Measurements from ENCODE around the gene MATCAP1. TPM values are rescaled to one million over a fixed set of nuclear protein-coding genes. Genes with fewer than 3 reads are reported as not detected.

MATCAP1 gene
- total RNA-seq, 4 donors from 2014 or later = 6.7 to 37.4 (median 19.2) TPM

GRCh38 chr16:67223992-67224391 lies 40.2 kb upstream of the MATCAP1 start:
- TF ChIP-seq EP300 (IDR thresholded peaks at IDR 0.05) (no peak), POLR2A (IDR thresholded peaks at IDR 0.05) (no peak), CTCF (IDR thresholded peaks at IDR 0.05) (no peak), POLR2AphosphoS5 (IDR thresholded peaks at IDR 0.05) (no peak)
- Histone ChIP-seq H3K27me3 (no peaks in the 10 kb centered on the region), H3K4me1 (peaks cover 0 to 36% (median 10%) of the 10 kb centered on the region in 3 donors), H3K9me3 (no peaks in the 10 kb centered on the region), H3K27ac (no peak overlapping the region), H3K36me3 (peaks cover 0 to 23% of the 10 kb centered on the region in 2 donors), H3K4me3 (no peak overlapping the region)
- no peak for ATAC-seq
- WGBS, 2 donors (ENCODE audit: low coverage in 1 of 2) = 63 to 68% methylated on average over 2 of the region's 3 CpGs

GRCh38 chr16:67216612-67217490 lies 33.1 kb upstream of the MATCAP1 start:
- H3K4me3 ChIP-seq = no peak overlapping the region
- H3K36me3 ChIP-seq = peaks cover 0 to 33% of the 10 kb centered on the region in 2 donors
- TF ChIP-seq POLR2AphosphoS5 (IDR thresholded peaks at IDR 0.05) = no peak
- TF ChIP-seq CTCF (IDR thresholded peaks at IDR 0.05) = no peak
- TF ChIP-seq EP300 (IDR thresholded peaks at IDR 0.05) = no peak
- peak; percentile 60 for ATAC-seq
- peak overlapping the region in 2 of 4 donors; percentile 35 to 36 for H3K27ac ChIP-seq
- H3K27me3 ChIP-seq = no peaks in the 10 kb centered on the region
- WGBS, 2 donors (ENCODE audit: low coverage in 1 of 2) = 60 to 78% methylated on average over 11 to 18 of the region's 18 CpGs
- H3K4me1 ChIP-seq = peaks cover 0 to 15% (median 0%) of the 10 kb centered on the region in 3 donors
- no peaks in the 10 kb centered on the region for H3K9me3 ChIP-seq

GRCh38 chr16:67215706-67216105 lies 31.9 kb upstream of the MATCAP1 start:
- TF ChIP-seq EP300 (IDR thresholded peaks at IDR 0.05) = no peak
- TF ChIP-seq CTCF (IDR thresholded peaks at IDR 0.05) = no peak
- TF ChIP-seq POLR2A (IDR thresholded peaks at IDR 0.05) = no peak
- no peak for TF ChIP-seq POLR2AphosphoS5 (IDR thresholded peaks at IDR 0.05)
- no peaks in the 10 kb centered on the region for H3K9me3 ChIP-seq
- WGBS, 2 donors (ENCODE audit: low coverage in 1 of 2) = 73 to 83% methylated on average over 1 to 5 of the region's 5 CpGs
- ATAC-seq = no peak
- H3K4me3 ChIP-seq = no peak overlapping the region
- H3K27me3 ChIP-seq = no peaks in the 10 kb centered on the region
- H3K27ac ChIP-seq = no peak overlapping the region
- H3K36me3 ChIP-seq = peaks cover 0 to 41% of the 10 kb centered on the region in 2 donors
- peaks cover 0 to 15% (median 0%) of the 10 kb centered on the region in 3 donors for H3K4me1 ChIP-seq

GRCh38 chr16:67213197-67214019 lies 29.6 kb upstream of the MATCAP1 start:
- Histone ChIP-seq H3K27ac (no peak overlapping the region), H3K9me3 (no peaks in the 10 kb centered on the region), H3K36me3 (peaks cover 0 to 55% of the 10 kb centered on the region in 2 donors), H3K4me3 (no peak overlapping the region), H3K4me1 (peaks cover 0 to 15% (median 0%) of the 10 kb centered on the region in 3 donors), H3K27me3 (no peaks in the 10 kb centered on the region)
- ATAC-seq = no peak
- TF ChIP-seq CTCF (IDR thresholded peaks at IDR 0.05) = no peak
- TF ChIP-seq EP300 (IDR thresholded peaks at IDR 0.05) = no peak
- no peak for TF ChIP-seq POLR2A (IDR thresholded peaks at IDR 0.05)
- WGBS, 2 donors (ENCODE audit: low coverage in 1 of 2) = 75 to 90% methylated on average over 2 to 4 of the region's 8 CpGs
